Measurements from ENCODE around the gene TRIM4.
"Not testable (repeated sequence)": the region's sequence is repeated elsewhere in the genome, so short reads cannot be mapped to it uniquely, and the experiment has no call there.

TRIM4 gene

DNA sequence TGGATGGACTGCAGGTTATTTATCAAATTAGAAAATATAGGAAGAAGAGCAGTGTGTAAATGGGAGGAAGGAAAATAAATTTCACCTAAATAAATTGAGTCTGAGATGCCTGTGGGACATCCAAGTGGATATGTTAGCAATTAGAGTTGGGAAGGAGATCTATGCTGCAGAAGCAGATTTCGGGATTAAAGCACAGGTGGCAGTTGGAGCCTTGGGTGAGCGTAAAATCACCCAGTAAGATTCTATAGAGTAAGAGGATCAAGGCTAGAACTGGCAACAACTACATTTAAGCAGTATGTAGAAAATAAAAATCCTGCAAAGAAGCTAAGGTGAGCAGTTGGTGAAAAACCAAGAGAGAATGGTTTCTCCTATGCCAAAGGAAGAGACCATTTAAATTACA, 8.4 kb downstream of the TRIM4 start:
- no peak for DNase-seq

- no peak for DNase-seq
Observed at GRCh38 chr7:99901581-99901980, 17.7 kb downstream of the TRIM4 start.

- no peak for DNase-seq
Observed at GRCh38 chr7:99899830-99900519, 19.4 kb downstream of the TRIM4 start.

DNA sequence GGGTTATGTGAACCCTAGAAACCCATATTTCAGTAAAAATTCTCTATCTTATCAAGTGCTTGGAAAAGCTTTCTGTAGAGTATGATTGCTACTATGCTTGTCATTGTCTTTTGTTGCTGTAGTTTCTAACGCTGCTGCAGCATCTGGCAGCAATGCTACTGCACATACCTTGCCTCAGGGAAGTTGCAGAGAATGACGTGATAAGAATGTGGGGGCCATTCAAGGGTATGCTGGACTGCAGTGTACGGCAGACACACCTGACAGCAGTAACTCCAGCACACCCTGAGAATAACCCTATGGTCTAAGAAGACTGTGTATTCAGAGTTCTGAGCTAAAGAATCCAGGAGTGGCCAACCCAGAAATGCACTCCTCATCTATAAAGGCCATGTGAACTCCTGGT, 20.5 kb downstream of the TRIM4 start:
- no peak for DNase-seq

GRCh38 chr7:99898023-99898357, 21.3 kb downstream of the TRIM4 start:
- no peak for DNase-seq

DNA sequence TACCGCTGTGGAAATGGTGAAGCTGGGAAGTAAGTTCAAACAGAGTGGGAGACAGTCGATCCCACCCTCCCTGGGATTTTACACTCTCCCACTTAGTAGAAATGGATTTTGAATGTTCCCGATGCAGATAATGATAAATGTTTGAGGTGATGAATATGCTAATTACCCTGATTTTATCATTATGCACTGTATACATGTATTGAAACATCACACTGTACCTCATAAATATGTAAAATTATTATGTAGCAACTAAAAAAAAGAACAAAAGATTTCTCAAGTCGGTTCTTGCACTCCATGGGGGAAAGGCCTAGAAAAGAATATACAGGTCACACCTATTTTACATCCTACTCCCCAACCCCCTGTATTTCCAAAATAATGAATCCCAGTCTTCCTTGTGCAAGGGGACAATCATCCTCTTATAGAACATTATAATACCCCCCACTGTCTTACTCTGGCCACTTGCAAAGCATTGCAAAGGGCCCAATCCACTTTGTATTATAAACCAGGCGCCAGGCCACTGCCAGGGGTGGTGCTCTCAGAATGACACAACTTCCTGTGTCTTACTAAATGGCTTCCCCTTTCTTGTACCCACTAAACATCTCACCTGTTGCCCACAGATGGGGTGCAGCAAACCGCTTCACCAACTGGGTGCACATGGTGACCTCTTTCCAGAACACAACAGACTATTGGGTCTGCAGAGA, 21.9 kb downstream of the TRIM4 start:
- DNase-seq: no peak

DNA sequence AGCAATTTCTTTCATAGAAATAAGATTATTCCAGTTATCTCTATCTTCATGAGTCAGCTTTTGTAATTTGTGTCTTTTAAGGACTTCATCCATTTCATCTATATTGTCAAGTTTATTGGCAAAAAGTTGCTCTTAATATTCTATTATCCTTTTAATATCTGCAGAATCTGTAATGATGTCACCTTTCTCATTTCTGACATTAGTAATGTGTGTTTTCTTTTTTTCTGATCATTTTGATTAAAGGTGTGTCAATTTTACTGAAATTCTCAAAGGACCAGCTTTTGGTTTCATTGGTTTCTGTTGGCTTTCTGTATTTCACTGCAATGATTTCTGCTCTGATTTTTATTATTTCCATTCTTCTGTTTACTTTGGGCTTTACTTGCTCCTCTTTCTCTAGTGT, 24.6 kb downstream of the TRIM4 start:
- DNase-seq: no peak

- DNase-seq: no peak
Observed at GRCh38 chr7:99893280-99893679, 26.1 kb downstream of the TRIM4 start.

- DNase-seq: not testable (repeated sequence)
Observed at GRCh38 chr7:99890348-99890747, 29.0 kb downstream of the TRIM4 start.

- DNase-seq: not testable (repeated sequence)
Observed at GRCh38 chr7:99888366-99888765, 31.0 kb downstream of the TRIM4 start.

DNA sequence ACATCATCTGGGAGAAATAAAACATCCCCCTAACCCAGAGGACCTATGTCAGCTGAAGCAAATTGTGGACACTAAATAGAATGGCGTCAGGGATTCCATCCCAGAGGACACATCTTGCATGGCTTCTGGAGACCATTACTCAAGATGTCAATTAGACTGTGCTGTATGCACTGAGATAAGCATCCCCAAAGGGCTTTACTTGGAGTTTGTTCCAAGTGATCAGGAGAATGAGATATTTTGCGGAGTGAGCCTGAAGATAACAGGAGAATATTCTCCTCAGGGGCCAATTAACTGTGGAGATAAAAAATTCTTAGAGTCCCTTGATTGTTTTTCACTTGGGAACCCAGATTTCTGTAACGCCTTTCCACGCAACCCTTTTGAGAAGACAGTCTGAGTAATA, 38.0 kb downstream of the TRIM4 start:
- DNase-seq: no peak

DNA sequence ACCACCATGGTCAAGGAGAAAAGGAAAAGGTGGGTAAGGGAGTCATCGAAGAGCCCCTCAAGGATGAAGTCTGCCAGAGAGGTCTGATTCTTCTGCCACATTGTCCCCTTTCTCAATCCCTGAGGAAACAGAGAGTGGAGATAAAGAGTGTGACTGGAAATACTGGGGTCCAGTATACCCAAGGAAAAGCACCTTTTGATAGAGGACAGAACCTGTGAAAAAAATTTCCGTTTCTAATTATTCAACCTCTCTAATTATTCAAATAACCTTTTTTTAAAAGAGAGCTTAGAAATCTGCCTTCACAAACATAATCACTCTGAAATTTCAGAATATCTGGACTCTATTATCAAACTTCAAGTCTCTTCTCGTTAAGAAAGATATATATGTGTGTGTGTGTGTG, 42.4 kb downstream of the TRIM4 start, which contains the start of gene OR2AE1:
Gene OR2AE1 (minus strand): TSS at position 101 of the 400 bp plus-strand sequence. CDS start 0 bp downstream, at position 101.
- no peak for DNase-seq

DNA sequence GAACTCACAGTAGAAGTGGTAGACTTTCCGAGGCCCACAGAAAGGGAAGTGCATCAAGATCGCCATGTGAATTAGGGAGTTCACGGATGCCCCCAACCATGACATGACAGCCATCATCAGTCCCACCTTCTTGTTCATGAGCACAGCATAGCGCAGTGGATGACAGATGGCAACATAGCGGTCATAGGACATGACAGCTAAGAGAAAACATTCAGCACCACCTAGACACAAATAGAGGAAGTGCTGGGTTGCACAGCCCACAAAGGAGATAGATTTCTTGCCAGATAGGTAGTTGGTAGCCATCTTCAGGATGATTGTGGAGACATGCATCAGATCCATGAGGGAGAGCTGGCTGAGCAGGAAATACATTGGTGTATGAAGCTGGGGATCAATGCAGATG, 42.8 kb downstream of the TRIM4 start:
- DNase-seq: no peak

DNA sequence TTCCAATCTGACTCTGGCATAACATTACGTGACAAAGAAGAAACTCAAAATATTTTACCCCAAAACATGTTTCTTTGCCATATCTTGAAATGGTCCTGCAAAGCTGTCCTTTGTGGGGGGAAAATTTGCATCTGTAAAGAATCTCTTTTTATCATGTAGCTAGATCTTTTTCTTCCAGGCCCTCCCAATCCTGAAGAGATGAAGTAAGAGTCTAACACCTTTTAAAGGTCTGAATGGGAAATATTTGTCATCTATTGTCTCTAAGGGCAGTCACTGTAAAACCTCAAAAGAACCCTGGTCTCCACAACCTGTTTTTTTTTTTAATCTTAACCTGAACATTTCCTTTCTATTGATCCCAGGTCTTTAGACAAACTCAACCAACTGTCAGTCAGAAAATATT, 51.1 kb downstream of the TRIM4 start:
- DNase-seq: no peak

- DNase-seq: not testable (repeated sequence)
Observed at GRCh38 chr7:99867477-99867876, 51.9 kb downstream of the TRIM4 start.

DNA sequence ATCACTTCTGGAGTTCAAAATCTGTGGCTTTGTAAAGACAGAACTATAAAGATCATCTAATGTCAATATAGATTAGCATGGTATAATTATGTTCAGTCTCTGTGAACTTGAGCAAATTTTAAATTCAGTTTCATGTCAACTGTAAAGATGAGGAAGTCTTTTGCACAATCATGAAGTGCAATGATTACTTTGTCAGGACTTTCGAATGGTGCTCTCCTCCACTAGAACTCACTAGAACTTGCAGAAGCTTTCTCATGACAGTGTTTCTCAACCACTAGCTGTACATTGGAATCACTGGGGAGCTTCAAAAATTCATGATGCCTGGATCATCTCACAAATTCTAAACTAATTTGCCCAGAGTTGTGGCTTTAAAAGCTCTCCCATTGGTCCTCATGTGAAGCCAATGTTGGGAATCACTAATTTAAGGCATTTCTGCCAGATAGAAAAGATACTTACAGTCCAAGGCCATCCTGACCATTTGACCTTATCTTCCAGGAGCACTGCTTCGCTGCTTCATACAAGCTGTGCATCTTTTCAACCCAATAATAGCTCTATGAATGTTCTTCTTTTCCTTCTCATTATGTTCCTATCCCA, 55.4 kb downstream of the TRIM4 start:
- DNase-seq: no peak

GRCh38 chr7:99860281-99861127, 58.8 kb downstream of the TRIM4 start:
- no peak for DNase-seq

DNA sequence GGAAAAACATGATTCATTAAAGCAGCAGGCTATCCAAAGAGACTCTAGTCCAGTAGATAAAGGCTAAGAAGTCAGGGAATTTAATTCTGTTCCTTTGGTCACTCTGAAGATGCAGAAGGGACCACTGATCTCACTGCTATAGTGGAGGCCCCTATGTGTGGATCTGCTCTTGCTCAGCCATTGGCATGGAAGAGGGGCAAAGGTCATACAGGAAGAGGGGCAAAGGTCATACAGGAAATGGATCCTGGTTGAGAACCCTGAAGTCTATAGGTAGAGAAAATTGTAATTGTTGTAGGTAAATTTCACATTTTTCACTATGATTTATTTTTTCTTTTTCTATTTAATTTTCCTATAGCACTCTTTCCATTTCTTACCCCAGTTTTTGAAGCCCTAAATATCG, 64.1 kb downstream of the TRIM4 start:
- DNase-seq: no peak

DNA sequence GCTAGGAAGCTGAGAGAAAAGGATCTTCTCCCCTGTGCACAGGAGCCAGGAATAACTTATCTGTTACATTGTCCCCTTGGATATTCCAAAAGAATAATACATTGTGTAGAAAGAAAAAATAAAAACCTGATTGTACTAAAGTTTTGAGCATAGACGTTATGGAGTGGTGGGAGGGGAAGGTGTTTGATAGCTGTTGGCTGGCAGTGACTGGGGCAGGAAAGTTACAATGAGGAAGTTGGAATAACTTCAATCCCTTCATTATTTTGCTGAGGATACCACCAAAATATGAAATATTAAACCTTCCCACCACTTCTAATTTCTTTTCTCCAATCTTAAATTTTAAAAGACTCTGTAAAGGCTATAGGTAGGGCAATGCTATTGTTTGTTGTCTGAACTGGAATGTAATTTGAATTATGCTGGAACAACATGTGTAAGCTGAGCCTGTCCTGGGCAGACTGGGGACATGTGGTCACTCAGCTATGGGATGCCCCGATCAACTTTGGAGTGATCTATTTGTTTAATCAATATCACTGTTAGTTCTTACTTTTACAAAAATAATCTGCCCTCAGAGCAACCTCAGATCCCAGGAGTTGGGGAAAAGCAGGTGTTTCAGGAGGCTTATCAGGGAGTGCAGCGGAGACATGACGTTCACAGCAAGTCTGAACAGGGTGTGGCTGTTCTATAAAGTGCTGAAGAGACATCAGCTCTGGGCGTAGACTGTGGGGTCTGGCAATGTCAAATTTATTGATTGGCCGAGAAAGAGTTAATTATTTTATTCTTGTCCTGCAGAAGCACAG, 70.7 kb downstream of the TRIM4 start:
- no peak for DNase-seq

- DNase-seq: no peak
Observed at GRCh38 chr7:99844328-99844727, 75.0 kb downstream of the TRIM4 start.

DNA sequence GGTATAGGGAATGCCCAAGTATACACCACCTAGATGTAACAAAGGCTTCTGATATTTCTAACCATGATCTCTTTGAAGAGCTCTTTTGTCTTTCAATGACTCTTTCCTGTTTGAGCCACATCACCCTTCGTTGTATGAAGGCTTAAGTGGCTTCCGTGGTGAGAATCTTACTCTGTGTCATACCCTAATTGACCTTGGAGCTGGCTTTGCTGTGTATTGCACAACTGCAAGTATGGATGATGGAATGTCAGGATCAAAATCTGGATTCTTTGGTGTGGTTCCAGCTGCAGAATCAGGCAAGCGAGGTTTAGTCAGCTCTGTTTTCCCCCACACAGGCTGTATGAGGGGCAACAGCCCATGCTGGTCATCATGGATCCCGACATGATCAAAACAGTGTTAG, 75.5 kb downstream of the TRIM4 start:
- no peak for DNase-seq

DNA sequence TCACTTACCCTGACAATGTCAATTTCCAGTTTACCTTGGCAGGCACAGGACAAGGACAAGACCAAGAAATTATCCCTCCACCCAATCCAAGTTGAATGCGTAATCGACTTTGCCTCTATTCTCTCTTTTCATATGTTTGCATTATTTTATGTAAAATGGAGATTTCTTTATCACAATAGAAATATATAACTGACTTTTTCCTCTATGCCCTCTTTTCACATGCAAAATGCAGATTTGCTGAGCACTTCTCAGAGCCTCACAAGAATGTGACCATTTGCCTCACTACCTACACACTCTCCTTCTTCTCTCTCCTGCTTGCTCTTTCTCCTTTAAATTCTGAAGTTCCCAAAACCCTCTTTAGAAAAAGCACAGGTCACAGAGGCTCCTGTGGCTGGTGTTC, 76.4 kb downstream of the TRIM4 start:
- no peak for DNase-seq
